ENCODE data around the gene SLC25A4.

GRCh38 chr4:185139736-185140135, 3.3 kb upstream of the SLC25A4 start:
- TF ChIP-seq YY1 (IDR thresholded peaks at IDR 0.05; ENCODE audit: insufficient read depth, insufficient read length) = no peak
- no peak for TF ChIP-seq SUZ12 (IDR thresholded peaks at IDR 0.05; ENCODE audit: extremely low read depth, insufficient read depth, insufficient read length)
